ENCODE results near the gene FOXR1. TPM values are rescaled to one million over a fixed set of nuclear protein-coding genes. Genes with fewer than 3 reads are reported as not detected.

The FOXR1 gene
- polyA plus RNA-seq, 12 donors: 0.48 TPM; not detected in 11

DNA sequence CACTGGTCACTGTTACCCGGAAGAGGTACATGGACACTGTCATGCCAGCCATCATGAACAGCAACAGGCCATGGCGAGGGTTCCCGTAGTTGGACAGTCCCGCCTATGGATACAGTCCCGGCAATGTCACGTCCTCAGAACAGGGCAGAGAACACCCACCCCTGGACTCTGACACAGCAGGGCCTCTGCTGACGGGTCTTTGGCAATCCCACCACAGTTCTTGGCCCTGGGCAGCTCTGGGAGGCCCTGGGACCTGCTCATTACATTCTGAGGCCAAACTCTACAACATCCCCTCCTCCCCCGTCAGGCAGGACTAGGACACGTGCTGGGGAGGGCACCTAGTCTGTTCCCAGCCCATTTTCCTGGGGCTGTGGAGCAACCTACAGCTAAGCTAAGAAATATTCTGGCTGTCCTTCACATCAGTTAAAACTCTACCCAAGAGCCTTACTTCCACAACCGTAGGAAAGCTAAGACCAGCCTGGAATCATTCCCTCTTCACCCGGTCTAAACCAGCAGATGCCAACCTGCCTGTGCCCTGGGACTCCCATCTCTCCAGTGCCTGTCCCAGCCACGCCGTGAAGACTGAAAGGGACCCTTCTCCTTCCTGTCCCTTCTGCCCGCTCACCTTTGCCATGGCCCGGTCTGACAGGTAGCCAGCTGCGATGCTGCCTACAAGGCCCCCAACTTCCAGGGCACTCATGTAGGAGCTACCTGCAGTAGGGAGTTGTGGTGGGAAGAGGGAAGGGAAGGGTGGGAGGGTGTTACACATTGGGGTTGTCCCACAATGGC lies 54.6 kb downstream of the FOXR1 start:
- no peak for DNase-seq

DNA sequence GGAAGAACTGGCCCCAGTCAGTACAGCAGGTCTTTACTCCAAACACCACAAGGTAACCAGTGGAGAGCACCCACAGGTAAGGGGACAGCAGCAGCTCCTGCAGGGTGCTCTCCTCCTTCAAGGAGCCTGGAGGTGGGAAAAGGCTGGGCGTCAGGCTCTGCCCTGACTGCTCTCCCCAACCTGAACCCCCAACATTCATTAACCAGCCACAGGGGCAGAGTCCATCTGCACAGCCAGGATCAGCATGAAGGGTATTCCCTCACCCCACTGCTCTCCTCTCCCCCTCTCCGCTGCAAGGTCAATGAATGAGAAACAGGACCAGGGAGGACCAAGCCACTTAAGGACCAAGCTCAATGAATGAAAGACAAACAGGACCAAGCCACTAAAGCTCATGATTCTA lies 55.4 kb downstream of the FOXR1 start:
- DNase-seq: no peak

DNA sequence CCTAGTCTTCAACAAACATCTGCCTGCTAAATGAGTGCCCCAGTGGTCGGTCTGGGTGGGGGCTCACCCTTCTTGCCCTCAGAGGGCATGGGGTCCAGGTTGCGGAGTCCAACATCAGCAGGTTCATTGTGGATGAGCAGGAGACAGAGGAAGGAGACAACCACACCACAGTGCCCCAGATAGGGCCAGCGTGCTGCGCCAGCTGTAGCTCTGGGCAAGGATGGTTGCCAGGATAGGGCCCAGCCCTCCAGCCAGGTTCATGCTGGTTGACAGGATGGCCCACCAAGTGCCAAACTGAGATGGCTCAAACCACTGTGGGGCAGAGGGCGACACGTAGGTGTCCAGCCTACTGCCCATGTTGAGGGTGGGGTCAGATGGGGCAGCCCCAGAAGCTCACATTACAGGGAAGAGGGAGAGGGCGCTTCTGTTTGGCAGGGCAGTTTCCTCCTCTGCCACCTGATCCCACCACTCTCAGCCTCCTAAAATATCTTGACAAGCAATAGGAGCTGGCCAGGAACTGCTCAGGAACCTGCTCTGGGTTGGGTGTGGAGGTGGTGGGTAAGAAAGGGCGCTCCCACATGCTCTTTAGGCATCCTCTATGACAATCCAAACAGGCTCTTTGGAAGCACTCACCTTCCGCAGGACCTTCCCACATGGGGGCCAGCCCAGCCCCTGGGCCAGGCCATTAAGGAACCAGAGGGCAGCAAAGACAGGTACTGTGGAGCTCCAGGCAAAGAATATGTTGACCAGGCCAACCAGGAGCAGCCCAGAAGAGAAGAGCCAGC lies 56.2 kb downstream of the FOXR1 start:
- no peak for DNase-seq

DNA sequence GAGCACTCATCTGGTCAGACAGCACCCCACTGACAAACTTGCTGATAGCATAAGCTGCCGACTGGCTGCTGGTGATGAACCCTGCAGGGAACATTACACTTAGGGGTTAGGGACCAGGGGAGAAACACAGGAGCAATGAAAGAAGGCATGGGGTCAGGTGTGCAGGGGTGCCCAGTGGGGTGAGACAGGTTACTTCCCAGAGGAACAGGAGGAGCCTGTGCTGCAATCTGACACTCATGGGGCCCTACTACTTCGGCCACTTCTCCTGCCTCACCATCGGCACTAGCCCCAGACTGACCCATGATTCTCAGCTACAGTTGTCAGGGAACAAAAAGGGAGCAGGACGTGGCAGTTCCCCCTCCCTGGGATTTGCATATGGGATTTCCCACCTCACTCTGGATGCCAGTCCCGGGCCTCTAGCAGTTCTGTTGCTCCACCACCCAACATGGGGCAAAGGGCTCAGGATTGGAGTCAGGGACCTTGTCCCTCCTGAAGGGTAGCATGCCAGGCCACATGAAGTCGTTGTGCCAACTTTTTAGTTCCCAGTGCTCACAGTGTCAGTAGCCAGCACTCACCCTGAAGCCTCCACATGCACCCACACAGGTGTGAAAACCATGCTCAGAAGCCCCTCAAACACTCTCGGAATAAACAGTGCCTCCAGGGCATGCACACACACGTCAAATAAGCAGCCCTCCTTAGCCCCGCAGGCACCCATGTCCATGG lies 56.9 kb downstream of the FOXR1 start:
- no peak for DNase-seq

DNA sequence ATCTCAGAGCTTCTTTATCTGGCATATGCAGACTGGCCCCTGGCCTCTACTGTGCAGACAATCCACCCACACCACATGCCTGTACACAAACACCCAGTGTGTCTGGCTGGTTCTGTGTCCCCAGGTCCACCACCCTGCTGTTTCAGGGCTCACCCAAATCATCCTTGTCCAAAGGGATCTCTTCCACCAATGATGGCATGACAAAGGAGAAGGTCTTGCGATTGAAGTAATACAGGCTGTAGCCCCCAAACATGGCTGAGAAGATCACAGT lies 57.4 kb downstream of the FOXR1 start:
- DNase-seq: no peak

DNA sequence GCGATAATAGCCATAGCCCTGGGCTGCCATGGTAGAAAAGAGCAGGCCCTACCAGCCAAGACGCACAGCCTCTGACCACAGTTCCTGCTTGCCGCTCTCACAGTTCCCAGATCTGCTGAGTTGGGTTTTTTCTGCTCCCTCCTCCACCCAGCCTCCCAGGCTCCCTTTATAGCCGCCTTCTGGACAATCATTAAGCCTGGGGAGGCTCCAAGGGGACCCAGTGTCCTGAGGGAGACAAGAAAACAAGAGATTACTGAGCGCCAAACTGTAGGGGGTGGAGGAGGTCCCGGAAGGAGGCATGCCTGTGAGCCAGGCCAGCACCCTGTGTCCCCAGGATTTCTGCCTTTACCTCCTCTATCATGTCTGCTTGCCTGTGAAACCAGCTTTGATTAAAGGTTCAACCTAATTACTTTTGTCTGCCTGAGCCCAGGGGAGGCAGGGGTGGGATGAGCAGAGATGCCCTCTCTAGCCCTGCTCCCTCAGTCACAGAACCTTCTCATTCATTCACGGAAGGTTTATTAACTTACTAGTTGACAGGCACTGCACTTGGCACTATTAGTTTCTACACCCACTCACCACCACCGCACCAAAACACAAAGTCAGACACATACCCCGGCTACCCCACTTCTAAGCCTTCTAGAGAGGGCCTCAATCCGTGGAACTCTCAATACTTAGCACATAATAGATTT lies 57.9 kb downstream of the FOXR1 start:
- no peak for DNase-seq

DNA sequence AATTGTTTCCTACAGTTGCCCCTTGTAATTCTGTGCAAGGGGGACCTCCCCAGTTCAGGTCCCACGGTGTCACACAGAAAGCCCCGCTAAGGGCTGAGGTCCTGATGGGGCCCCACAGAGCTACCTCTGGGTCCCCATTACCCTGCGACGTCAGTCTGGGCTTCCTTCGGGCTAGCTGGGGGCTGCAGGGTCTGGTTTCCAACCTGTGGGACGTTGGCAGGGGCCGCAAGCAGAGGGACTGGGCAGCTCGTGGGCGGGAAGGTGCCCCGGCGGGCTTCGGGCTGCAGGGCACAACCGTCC lies 58.4 kb downstream of the FOXR1 start:
- DNase-seq: no peak

DNA sequence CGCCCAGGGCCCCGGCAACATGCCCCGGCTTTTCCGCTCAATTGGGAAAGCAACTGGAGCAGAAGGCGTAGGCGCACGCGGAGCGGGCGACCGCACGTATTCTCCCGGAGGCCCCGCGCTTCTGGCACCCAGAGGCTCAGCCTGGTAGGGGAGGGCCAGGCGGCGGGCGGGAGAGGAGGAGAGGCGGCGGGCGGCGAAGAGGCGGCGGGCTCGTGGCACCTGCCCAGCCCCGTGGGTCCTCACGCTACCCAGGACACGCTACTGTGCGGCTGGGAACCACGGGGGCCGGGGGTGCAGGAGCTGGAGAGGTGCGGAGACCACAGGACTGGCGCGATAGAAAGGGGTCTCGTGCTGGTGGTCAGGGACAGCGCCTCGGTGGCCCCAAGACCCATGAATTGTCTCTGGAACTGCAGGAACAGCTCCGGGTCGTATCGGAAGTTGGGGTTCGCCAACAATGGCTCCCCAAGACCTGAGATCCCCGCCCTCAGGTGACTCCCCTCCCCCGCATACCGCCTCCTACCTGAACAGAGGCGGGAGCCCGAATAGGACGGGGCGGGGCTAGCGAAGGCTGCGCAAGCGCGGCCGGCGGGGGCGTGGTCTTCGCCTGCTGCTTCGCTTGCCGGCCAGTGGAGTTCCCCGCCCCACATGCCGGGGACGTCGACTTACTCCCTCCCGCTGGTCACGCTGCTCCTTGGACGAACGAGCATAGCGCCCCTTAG lies 58.9 kb downstream of the FOXR1 start, which contains the start of gene SLC37A4:
SLC37A4 (minus strand) TSS at position 549 of the 719 bp plus-strand sequence.
- DNase-seq: peak; percentile 93

Other genes starting within 250 kb of the FOXR1 start
- 100 to 1,000 TPM in 2 of 12 donors, 10 to 100 TPM in 10; 68.5 to 523 (median 88.0) TPM for gene DDX6, start 180.6 kb upstream of the FOXR1 start, polyA plus RNA-seq (ENCODE audit: insufficient read length in 12 of 12)
- gene CXCR5, start 87.9 kb upstream of the FOXR1 start, polyA plus RNA-seq (ENCODE audit: insufficient read length in 12 of 12): under 1 TPM in 3 of 12 donors, not detected in 9; 0.06 to 0.13 (median 0.10) TPM
- 100 to 1,000 TPM in 2 of 12 donors, 10 to 100 TPM in 9, not detected in 1; 50.0 to 169 (median 60.6) TPM for gene BCL9L, start 45.8 kb upstream of the FOXR1 start, polyA plus RNA-seq (ENCODE audit: insufficient read length in 12 of 12)
- gene UPK2, start 15.5 kb upstream of the FOXR1 start, polyA plus RNA-seq (ENCODE audit: insufficient read length in 12 of 12): 1 to 10 TPM in 7 of 12 donors, under 1 TPM in 3, not detected in 2; 0.81 to 7.4 (median 1.1) TPM
- 10 to 100 TPM in 8 of 12 donors, 1 to 10 TPM in 3, not detected in 1; 8.2 to 45.2 (median 17.7) TPM for gene CENATAC, start 26.4 kb downstream of the FOXR1 start, polyA plus RNA-seq (ENCODE audit: insufficient read length in 12 of 12)
- gene RPS25, start 46.6 kb downstream of the FOXR1 start, polyA plus RNA-seq (ENCODE audit: insufficient read length in 12 of 12): 1,000 to 10,000 TPM in 11 of 12 donors, not detected in 1; 1,508 to 2,787 (median 1,692) TPM
- gene TRAPPC4, start 47.0 kb downstream of the FOXR1 start, polyA plus RNA-seq (ENCODE audit: insufficient read length in 12 of 12): 10 to 100 TPM in 11 of 12 donors, not detected in 1; 29.6 to 57.1 (median 44.7) TPM
- gene SLC37A4, start 59.1 kb downstream of the FOXR1 start, polyA plus RNA-seq (ENCODE audit: insufficient read length in 12 of 12): 10 to 100 TPM in 7 of 12 donors, 1 to 10 TPM in 4, not detected in 1; 9.3 to 30.8 (median 10.5) TPM
- 10 to 100 TPM in 11 of 12 donors, not detected in 1; 35.2 to 51.0 (median 45.0) TPM for gene HYOU1, start 85.4 kb downstream of the FOXR1 start, polyA plus RNA-seq (ENCODE audit: insufficient read length in 12 of 12)
- 10 to 100 TPM in 11 of 12 donors, not detected in 1; 23.7 to 46.6 (median 31.5) TPM for gene VPS11, start 96.1 kb downstream of the FOXR1 start, polyA plus RNA-seq (ENCODE audit: insufficient read length in 12 of 12)
- 10 to 100 TPM in 10 of 12 donors, not detected in 2; 18.2 to 30.4 (median 22.2) TPM for gene HMBS, start 113.1 kb downstream of the FOXR1 start, polyA plus RNA-seq (ENCODE audit: insufficient read length in 12 of 12)
- 10 to 100 TPM in 11 of 12 donors, not detected in 1; 22.4 to 65.5 (median 32.2) TPM for gene DPAGT1, start 130.1 kb downstream of the FOXR1 start, polyA plus RNA-seq (ENCODE audit: insufficient read length in 12 of 12)
- gene C2CD2L, start 135.6 kb downstream of the FOXR1 start, polyA plus RNA-seq (ENCODE audit: insufficient read length in 12 of 12): 10 to 100 TPM in 2 of 12 donors, 1 to 10 TPM in 9, not detected in 1; 5.5 to 25.2 (median 7.3) TPM
- gene HINFP, start 149.8 kb downstream of the FOXR1 start, polyA plus RNA-seq (ENCODE audit: insufficient read length in 12 of 12): 10 to 100 TPM in 11 of 12 donors, not detected in 1; 14.1 to 28.4 (median 18.9) TPM
- gene ABCG4, start 177.3 kb downstream of the FOXR1 start, polyA plus RNA-seq (ENCODE audit: insufficient read length in 12 of 12): under 1 TPM in 10 of 12 donors, not detected in 2; 0.16 to 0.52 (median 0.29) TPM
- gene NLRX1, start 197.0 kb downstream of the FOXR1 start, polyA plus RNA-seq (ENCODE audit: insufficient read length in 12 of 12): 10 to 100 TPM in 9 of 12 donors, 1 to 10 TPM in 2, not detected in 1; 9.1 to 18.3 (median 11.6) TPM
- 10 to 100 TPM in 1 of 12 donors, under 1 TPM in 7, not detected in 4; 0.05 to 19.9 (median 0.22) TPM for gene NHERF4, start 213.7 kb downstream of the FOXR1 start, polyA plus RNA-seq (ENCODE audit: insufficient read length in 12 of 12)
- 10 to 100 TPM in 11 of 12 donors, not detected in 1; 11.1 to 16.4 (median 13.5) TPM for gene CBL, start 234.6 kb downstream of the FOXR1 start, polyA plus RNA-seq (ENCODE audit: insufficient read length in 12 of 12)